OCI-LY7 (cell line): ENCODE results near the gene WDR86. TPM values are rescaled to one million over a fixed set of nuclear protein-coding genes. Genes with fewer than 3 reads are reported as not detected.

Source experiments
- BruUV-seq: library from RNA; stranded (reverse); fragments of 400-500 nt; replicated peaks from 2 replicates; lab custom pipeline; 2021; lab: Mats Ljungman, UMichigan
- CTCF ChIA-PET: fragments of 300-600 bp; sonication (Branson Sonifier 250); formaldehyde crosslinking; loops from one replicate; lab custom pipeline; 2022; ENCODE audit warnings: antibody characterized with exemption; ENCODE audit not compliant: unreplicated experiment; lab: Charles Lee
- POLR2A ChIA-PET: fragments of 300-600 bp; sonication (Branson Sonifier 250); formaldehyde crosslinking; loops from one replicate; lab custom pipeline; 2022; ENCODE audit warnings: antibody characterized with exemption; lab: Charles Lee
- DNase-seq: peaks from one replicate; pipeline ENCODE4 v3.0.0-alpha.2; 2015; ENCODE audit warnings: low spot score
- H2AFZ ChIP-seq: fragments of 200-600 bp; sonication (generic), shearing (Covaris generic); 2 replicates; pipeline ENCODE4 v1.6.1; 2014; ENCODE audit warnings: mild to moderate bottlenecking, antibody characterized with exemption, low read length, moderate library complexity
- H3K27ac ChIP-seq: fragments of 200-600 bp; sonication (generic); 2 replicates; pipeline ENCODE4 v1.5.1; 2014; ENCODE audit warnings: mixed run types, low read depth, mild to moderate bottlenecking, moderate library complexity, low read length, inconsistent platforms; ENCODE audit not compliant: poor library complexity, severe bottlenecking
- H3K36me3 ChIP-seq: fragments of 200-600 bp; sonication (generic); 2 replicates; pipeline ENCODE4 v1.6.1; 2014; ENCODE audit warnings: mild to moderate bottlenecking, antibody characterized with exemption, low read length, moderate library complexity, mixed read lengths; ENCODE audit not compliant: insufficient read depth
- H3K4me1 ChIP-seq: fragments of 200-600 bp; sonication (generic); 2 replicates; pipeline ENCODE4 v1.5.1; 2014; ENCODE audit warnings: mild to moderate bottlenecking, low read length; ENCODE audit not compliant: insufficient read depth, poor library complexity, severe bottlenecking
- H3K4me2 ChIP-seq: fragments of 200-600 bp; sonication (generic); 2 replicates; pipeline ENCODE4 v1.6.1; 2014; ENCODE audit warnings: mild to moderate bottlenecking, low read length
- H3K4me3 ChIP-seq: fragments of 200-600 bp; sonication (generic); 2 replicates; pipeline ENCODE4 v1.5.1; 2014; ENCODE audit warnings: mild to moderate bottlenecking, low read depth, low read length; ENCODE audit not compliant: poor library complexity, severe bottlenecking
- H3K79me2 ChIP-seq: fragments of 200-600 bp; sonication (generic); 2 replicates; pipeline ENCODE4 v1.6.1; 2016; ENCODE audit warnings: low read depth, mild to moderate bottlenecking, low read length, moderate library complexity, mixed read lengths; ENCODE audit not compliant: insufficient read depth
- H3K9me2 ChIP-seq: fragments of 200-600 bp; sonication (generic); 2 replicates; pipeline ENCODE4 v1.6.1; 2016; ENCODE audit warnings: mild to moderate bottlenecking, low read length, mixed read lengths; ENCODE audit not compliant: insufficient read depth
- H3K9me3 ChIP-seq: fragments of 200-600 bp; sonication (generic); 2 replicates; pipeline ENCODE4 v1.6.1; 2014; ENCODE audit warnings: mild to moderate bottlenecking, mixed run types, low read length, mixed read lengths
- H4K20me1 ChIP-seq: fragments of 200-600 bp; sonication (generic); 2 replicates; pipeline ENCODE4 v1.6.1; 2014; ENCODE audit warnings: mild to moderate bottlenecking, antibody characterized with exemption, low read length, moderate library complexity, mixed read lengths; ENCODE audit not compliant: insufficient read depth
- EZH2phosphoT487 ChIP-seq: fragments of 200-600 bp; sonication (generic); IDR thresholded peaks from 2 replicates; pipeline ENCODE4 v1.6.1; 2018; ENCODE audit warnings: low read depth, borderline replicate concordance, mild to moderate bottlenecking, mixed run types, antibody characterized with exemption, low read length, moderate library complexity, mixed read lengths
- intact Hi-C: fragments of 100-400 bp; cut with micrococcal nuclease; formaldehyde crosslinking; loops from one replicate; pipeline ENCODE4 v1.10.0; 2022; ENCODE audit not compliant: unreplicated experiment
- total RNA-seq, 2 experiments: library from RNA; depleted of rRNA in 1 of 2; stranded (reverse); fragments of >200 nt in 1 of 2; shearing (Covaris generic) in 1 of 2; gene quantifications; 2 replicates each; pipeline ENCODE4 v1.2.3, GENCODE V29; 2014 to 2022
- TF ChIP-seq, protein P1 (sequence below): fragments of 200-600 bp; sonication (generic); conservative IDR thresholded peaks from 2 replicates; pipeline ENCODE4 v1.5.1; 2014; ENCODE audit warnings: mild to moderate bottlenecking, antibody characterized with exemption, low read length, moderate library complexity, mixed read lengths

WDR86 gene
- total RNA-seq, 2 experiments from 2014 or later: 0.44 to 0.51 TPM

DNA sequence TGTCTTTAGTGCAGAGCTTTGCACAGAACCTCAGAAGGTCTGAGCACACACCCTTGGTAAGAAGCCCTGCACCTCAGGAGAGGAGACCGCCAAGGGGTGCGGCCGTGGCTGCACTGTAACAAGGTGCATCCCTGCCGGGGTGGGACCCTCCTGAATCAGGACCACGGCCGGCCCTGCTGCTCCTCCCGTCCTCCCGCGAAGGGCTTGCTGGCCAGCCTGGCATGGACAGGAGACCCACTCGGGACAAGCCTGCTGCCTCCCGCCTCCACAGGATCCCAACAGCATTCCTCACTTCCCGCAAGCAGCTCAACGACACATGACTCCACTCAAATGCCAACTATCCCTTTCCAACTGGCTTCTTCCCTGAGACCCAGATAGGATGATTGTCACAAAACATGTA lies 12.8 kb downstream of the WDR86 start:
- H4K20me1 ChIP-seq: no peaks in the 10 kb centered on the region
- no peak for TF ChIP-seq EZH2phosphoT487
- TF ChIP-seq, protein P1, sequence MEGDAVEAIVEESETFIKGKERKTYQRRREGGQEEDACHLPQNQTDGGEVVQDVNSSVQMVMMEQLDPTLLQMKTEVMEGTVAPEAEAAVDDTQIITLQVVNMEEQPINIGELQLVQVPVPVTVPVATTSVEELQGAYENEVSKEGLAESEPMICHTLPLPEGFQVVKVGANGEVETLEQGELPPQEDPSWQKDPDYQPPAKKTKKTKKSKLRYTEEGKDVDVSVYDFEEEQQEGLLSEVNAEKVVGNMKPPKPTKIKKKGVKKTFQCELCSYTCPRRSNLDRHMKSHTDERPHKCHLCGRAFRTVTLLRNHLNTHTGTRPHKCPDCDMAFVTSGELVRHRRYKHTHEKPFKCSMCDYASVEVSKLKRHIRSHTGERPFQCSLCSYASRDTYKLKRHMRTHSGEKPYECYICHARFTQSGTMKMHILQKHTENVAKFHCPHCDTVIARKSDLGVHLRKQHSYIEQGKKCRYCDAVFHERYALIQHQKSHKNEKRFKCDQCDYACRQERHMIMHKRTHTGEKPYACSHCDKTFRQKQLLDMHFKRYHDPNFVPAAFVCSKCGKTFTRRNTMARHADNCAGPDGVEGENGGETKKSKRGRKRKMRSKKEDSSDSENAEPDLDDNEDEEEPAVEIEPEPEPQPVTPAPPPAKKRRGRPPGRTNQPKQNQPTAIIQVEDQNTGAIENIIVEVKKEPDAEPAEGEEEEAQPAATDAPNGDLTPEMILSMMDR: no peak
- no TSS peak for BruUV-seq
- H3K36me3 ChIP-seq: no peaks in the 10 kb centered on the region
- ChIA-PET POLR2A (no interaction called here), CTCF (no interaction called here)
- H3K4me3 ChIP-seq: no peak overlapping the region
- H2AFZ ChIP-seq: no peak overlapping the region
- no peaks in the 10 kb centered on the region for H3K9me3 ChIP-seq
- H3K27ac ChIP-seq: no peak overlapping the region
- no peak for DNase-seq
- no peak overlapping the region for H3K4me2 ChIP-seq
- H3K4me1 ChIP-seq: peaks cover 21% of the 10 kb centered on the region
- intact Hi-C loops: no loop called here
- no peaks in the 10 kb centered on the region for H3K9me2 ChIP-seq
- H3K79me2 ChIP-seq: no peaks in the 10 kb centered on the region

DNA sequence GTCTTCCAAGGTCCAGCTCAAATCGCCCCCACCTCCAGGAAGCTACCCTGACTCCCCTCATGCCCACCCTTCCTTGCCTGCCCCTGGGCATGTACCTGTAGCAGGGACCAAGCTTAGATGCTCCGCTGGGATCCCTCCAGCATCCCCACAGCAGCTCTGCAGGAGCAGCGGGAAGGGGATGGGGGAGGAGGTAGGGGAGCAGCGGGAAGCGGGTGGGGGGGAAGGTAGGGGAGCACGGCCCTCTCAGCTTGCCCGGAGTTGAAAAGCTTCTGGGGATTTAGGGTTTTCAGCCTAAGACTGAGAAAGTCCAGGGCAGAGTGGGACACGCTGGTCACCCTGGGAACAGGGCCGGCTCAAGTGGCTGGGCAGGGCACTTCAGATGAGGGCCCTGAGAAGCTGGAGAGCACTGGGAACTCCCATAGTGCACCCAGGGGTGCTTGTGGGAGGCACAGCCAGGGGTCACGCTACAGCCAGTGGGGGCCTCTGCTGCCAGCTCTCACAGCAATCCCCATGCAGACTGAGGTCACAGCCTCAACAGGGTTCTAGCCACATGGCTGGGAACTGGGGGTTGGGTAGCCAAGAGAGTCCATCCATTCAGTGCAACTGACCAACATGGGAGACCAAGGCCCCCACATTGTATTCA lies 13.4 kb downstream of the WDR86 start:
- Histone ChIP-seq H3K4me1 (peaks cover 20% of the 10 kb centered on the region), H3K9me3 (no peaks in the 10 kb centered on the region), H3K9me2 (no peaks in the 10 kb centered on the region), H3K79me2 (no peaks in the 10 kb centered on the region), H2AFZ (no peak overlapping the region), H3K4me3 (no peak overlapping the region), H4K20me1 (no peaks in the 10 kb centered on the region), H3K27ac (no peak overlapping the region), H3K36me3 (no peaks in the 10 kb centered on the region), H3K4me2 (no peak overlapping the region)
- intact Hi-C loops: no loop called here
- BruUV-seq: no TSS peak
- no peak for DNase-seq
- ChIA-PET CTCF (interaction anchor here (0.6 kb wide), 1 partner anchor 15 kb away, joined by 3 read pairs; no protein-coding TSS in a partner anchor), POLR2A (interaction anchor here (0.6 kb wide), 1 partner anchor 17 kb away, joined by 4 read pairs; no protein-coding TSS in a partner anchor)
- TF ChIP-seq, protein P1: no peak
- TF ChIP-seq EZH2phosphoT487: no peak

DNA sequence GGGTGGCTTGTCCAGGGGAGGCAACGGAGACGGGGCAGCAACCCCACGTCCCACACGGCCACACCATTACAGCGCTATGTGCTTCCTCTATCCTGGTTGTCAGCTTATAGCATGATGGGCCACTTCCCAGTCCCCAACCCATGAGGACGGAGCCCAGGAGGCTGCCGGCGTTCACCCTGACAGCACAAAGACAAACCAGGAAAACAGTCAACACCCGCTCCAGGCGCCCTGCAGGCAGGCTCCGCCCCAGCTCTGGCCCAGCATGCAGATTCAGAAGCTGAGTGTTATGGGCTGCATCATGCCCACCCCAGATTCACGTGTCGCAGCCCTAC lies 14.8 kb downstream of the WDR86 start:
- Histone ChIP-seq H3K4me2 (no peak overlapping the region), H3K36me3 (no peaks in the 10 kb centered on the region), H3K9me3 (no peaks in the 10 kb centered on the region), H3K79me2 (no peaks in the 10 kb centered on the region), H2AFZ (no peak overlapping the region), H3K4me1 (peaks cover 6% of the 10 kb centered on the region), H3K9me2 (no peaks in the 10 kb centered on the region), H4K20me1 (no peaks in the 10 kb centered on the region), H3K27ac (no peak overlapping the region), H3K4me3 (no peak overlapping the region)
- ChIA-PET CTCF (no interaction called here), POLR2A (no interaction called here)
- no peak for DNase-seq
- no TSS peak for BruUV-seq
- TF ChIP-seq, protein P1: no peak
- TF ChIP-seq EZH2phosphoT487: no peak
- intact Hi-C loops: no loop called here
